Natural killer cell treated with Interleukin-12 subunit alpha and Interleukin-12 subunit beta and Interleukin-15 and Interleukin-18, amount 100 ng/mL, for 72 hours (primary cell): Measurements from ENCODE around the gene CREBBP. TPM values are rescaled to one million over a fixed set of nuclear protein-coding genes. Genes with fewer than 3 reads are reported as not detected.

ENCODE experiments used
- ATAC-seq, 2 donors: fragments of 150-1000 bp; cut with Tn5 transposase in 1 of 2; sonication (Bioruptor Pico), chemical (Tn5 transposase) in 1 of 2; 2 replicates each; pipeline ENCODE4 v1.10.0; 2021
- DNase-seq: peaks from one replicate; pipeline ENCODE4 v3.0.0; 2022; ENCODE audit warnings: low spot score
- H3K27ac Mint-ChIP-seq, 2 donors: 1 replicate in 1 of 2; 2 replicates in 1 of 2; pipeline ENCODE4 v1.8.0; 2022; ENCODE audit warnings: mixed read lengths in 2 of 2, mild to moderate bottlenecking in 1 of 2, moderate library complexity in 1 of 2
- H3K27me3 Mint-ChIP-seq, 2 donors: 1 replicate in 1 of 2; 2 replicates in 1 of 2; pipeline ENCODE4 v1.8.0; 2022; ENCODE audit warnings: mixed read lengths in 2 of 2
- H3K36me3 Mint-ChIP-seq: one replicate; pipeline ENCODE4 v1.8.0; 2022; ENCODE audit warnings: mixed read lengths
- H3K4me1 Mint-ChIP-seq, 2 donors: 1 replicate in 1 of 2; 2 replicates in 1 of 2; pipeline ENCODE4 v1.8.0; 2022; ENCODE audit warnings: low read depth in 2 of 2, mixed read lengths in 2 of 2, mild to moderate bottlenecking in 1 of 2
- H3K4me3 Mint-ChIP-seq: one replicate; pipeline ENCODE4 v1.8.0; 2022; ENCODE audit warnings: mixed read lengths
- H3K9me3 Mint-ChIP-seq: 2 replicates; pipeline ENCODE4 v1.8.0; 2022; ENCODE audit warnings: mixed read lengths
- total RNA-seq, 2 donors: library from RNA; stranded (reverse); gene quantifications; one replicate each; pipeline ENCODE4 v1.2.3, GENCODE V29; 2022

CREBBP gene
- total RNA-seq, 2 donors from 2014 or later = 76.2 to 90.3 TPM

- H3K27me3 Mint-ChIP-seq = no peaks in the 10 kb centered on the region
These were observed 5.5 kb downstream of the CREBBP start for GRCh38 chr16:3874794-3875692.

GRCh38 chr16:3874242-3874641, 6.3 kb downstream of the CREBBP start:
- Mint-ChIP-seq H3K9me3 (no peaks in the 10 kb centered on the region), H3K27ac (peak overlapping the region in 1 of 2 donors; percentile 16), H3K27me3 (no peaks in the 10 kb centered on the region), H3K4me3 (no peak overlapping the region), H3K36me3 (peaks cover 17% of the 10 kb centered on the region), H3K4me1 (peaks cover 80 to 87% of the 10 kb centered on the region in 2 donors)
- DNase-seq = no peak
- peak in 1 of 2 donors; percentile 20 for ATAC-seq

More at GRCh38 chr16:3874794-3875692, 5.5 kb downstream of the CREBBP start:
- H3K36me3 Mint-ChIP-seq = peaks cover 18% of the 10 kb centered on the region
- ATAC-seq (no peak), DNase-seq (no peak)
- peak overlapping the region in 1 of 2 donors; percentile 30 for H3K27ac Mint-ChIP-seq
- H3K4me3 Mint-ChIP-seq = no peak overlapping the region
- H3K9me3 Mint-ChIP-seq = no peaks in the 10 kb centered on the region
- H3K4me1 Mint-ChIP-seq = peaks cover 76 to 81% of the 10 kb centered on the region in 2 donors

- H3K36me3 Mint-ChIP-seq = peaks cover 11% of the 10 kb centered on the region
- no peak for ATAC-seq
- no peaks in the 10 kb centered on the region for H3K9me3 Mint-ChIP-seq
- H3K4me3 Mint-ChIP-seq = no peak overlapping the region
- peaks cover 80 to 87% of the 10 kb centered on the region in 2 donors for H3K4me1 Mint-ChIP-seq
- H3K27ac Mint-ChIP-seq = peak overlapping the region in 1 of 2 donors; percentile 16
- DNase-seq = no peak
- H3K27me3 Mint-ChIP-seq = no peaks in the 10 kb centered on the region
These were observed 6.9 kb downstream of the CREBBP start for GRCh38 chr16:3873482-3874173.

GRCh38 chr16:3872216-3872895, 8.2 kb downstream of the CREBBP start:
- DNase-seq (no peak), ATAC-seq (no peak)
- Mint-ChIP-seq H3K4me3 (no peak overlapping the region), H3K4me1 (peaks cover 74 to 78% of the 10 kb centered on the region in 2 donors), H3K27me3 (no peaks in the 10 kb centered on the region), H3K27ac (peak overlapping the region in 1 of 2 donors; percentile 52), H3K9me3 (no peaks in the 10 kb centered on the region), H3K36me3 (no peaks in the 10 kb centered on the region)

GRCh38 chr16:3868967-3869366, 11.5 kb downstream of the CREBBP start:
- Mint-ChIP-seq H3K9me3 (no peaks in the 10 kb centered on the region), H3K27me3 (no peaks in the 10 kb centered on the region), H3K27ac (peak overlapping the region; percentile 31 to 69), H3K4me1 (peaks cover 58 to 67% of the 10 kb centered on the region in 2 donors), H3K36me3 (no peaks in the 10 kb centered on the region), H3K4me3 (no peak overlapping the region)
- DNase-seq = no peak
- ATAC-seq = no peak

GRCh38 chr16:3868556-3868955, 12.0 kb downstream of the CREBBP start:
- peaks cover 58 to 67% of the 10 kb centered on the region in 2 donors for H3K4me1 Mint-ChIP-seq

GRCh38 chr16:3866703-3867431, 13.6 kb downstream of the CREBBP start:
- H3K4me1 Mint-ChIP-seq = peaks cover 58 to 62% of the 10 kb centered on the region in 2 donors
- H3K36me3 Mint-ChIP-seq = no peaks in the 10 kb centered on the region
- no peaks in the 10 kb centered on the region for H3K9me3 Mint-ChIP-seq
- ATAC-seq = no peak
- H3K27ac Mint-ChIP-seq = no peak overlapping the region
- H3K27me3 Mint-ChIP-seq = no peaks in the 10 kb centered on the region
- H3K4me3 Mint-ChIP-seq = no peak overlapping the region
- no peak for DNase-seq

More at GRCh38 chr16:3868556-3868955, 12.0 kb downstream of the CREBBP start:
- H3K27ac Mint-ChIP-seq = peak overlapping the region; percentile 31 to 69
- H3K27me3 Mint-ChIP-seq = no peaks in the 10 kb centered on the region
- peak overlapping the region; percentile 17 for H3K4me3 Mint-ChIP-seq
- H3K36me3 Mint-ChIP-seq = no peaks in the 10 kb centered on the region
- ATAC-seq = peak; percentile 67 to 70
- no peak for DNase-seq
- no peaks in the 10 kb centered on the region for H3K9me3 Mint-ChIP-seq

GRCh38 chr16:3865241-3865640, 15.3 kb downstream of the CREBBP start:
- ATAC-seq = no peak
- peaks cover 48 to 58% of the 10 kb centered on the region in 2 donors for H3K4me1 Mint-ChIP-seq

GRCh38 chr16:3864562-3864961, 16.0 kb downstream of the CREBBP start:
- ATAC-seq = no peak

More at GRCh38 chr16:3865241-3865640, 15.3 kb downstream of the CREBBP start:
- no peak for DNase-seq
- no peak overlapping the region for H3K4me3 Mint-ChIP-seq
- H3K27ac Mint-ChIP-seq = no peak overlapping the region
- H3K27me3 Mint-ChIP-seq = no peaks in the 10 kb centered on the region
- no peaks in the 10 kb centered on the region for H3K9me3 Mint-ChIP-seq
- no peaks in the 10 kb centered on the region for H3K36me3 Mint-ChIP-seq

GRCh38 chr16:3863587-3863986, 16.9 kb downstream of the CREBBP start:
- Mint-ChIP-seq H3K9me3 (no peaks in the 10 kb centered on the region), H3K4me1 (peaks cover 44 to 52% of the 10 kb centered on the region in 2 donors), H3K27me3 (no peaks in the 10 kb centered on the region), H3K4me3 (no peak overlapping the region), H3K36me3 (no peaks in the 10 kb centered on the region), H3K27ac (no peak overlapping the region)
- DNase-seq (no peak), ATAC-seq (no peak)

More at GRCh38 chr16:3864562-3864961, 16.0 kb downstream of the CREBBP start:
- H3K9me3 Mint-ChIP-seq = no peaks in the 10 kb centered on the region
- peaks cover 46 to 56% of the 10 kb centered on the region in 2 donors for H3K4me1 Mint-ChIP-seq
- H3K27me3 Mint-ChIP-seq = no peaks in the 10 kb centered on the region
- no peak overlapping the region for H3K27ac Mint-ChIP-seq
- H3K36me3 Mint-ChIP-seq = no peaks in the 10 kb centered on the region
- DNase-seq = no peak
- H3K4me3 Mint-ChIP-seq = no peak overlapping the region

- H3K27ac Mint-ChIP-seq = peak overlapping the region in 1 of 2 donors; percentile 16
- peak overlapping the region; percentile 40 for H3K4me3 Mint-ChIP-seq
- no peaks in the 10 kb centered on the region for H3K27me3 Mint-ChIP-seq
- no peak for DNase-seq
- H3K4me1 Mint-ChIP-seq = peaks cover 55 to 63% of the 10 kb centered on the region in 2 donors
- no peaks in the 10 kb centered on the region for H3K9me3 Mint-ChIP-seq
- no peak for ATAC-seq
- H3K36me3 Mint-ChIP-seq = no peaks in the 10 kb centered on the region
These were observed 18.6 kb downstream of the CREBBP start for GRCh38 chr16:3861808-3862451.

- no peak overlapping the region for H3K27ac Mint-ChIP-seq
- H3K27me3 Mint-ChIP-seq = no peaks in the 10 kb centered on the region
- ATAC-seq = no peak
These were observed 20.6 kb downstream of the CREBBP start for GRCh38 chr16:3859889-3860288.

More at GRCh38 chr16:3859889-3860288, 20.6 kb downstream of the CREBBP start:
- no peak for DNase-seq
- H3K9me3 Mint-ChIP-seq = no peaks in the 10 kb centered on the region
- no peak overlapping the region for H3K4me3 Mint-ChIP-seq
- peaks cover 57 to 59% of the 10 kb centered on the region in 2 donors for H3K4me1 Mint-ChIP-seq
- no peaks in the 10 kb centered on the region for H3K36me3 Mint-ChIP-seq
